CD1c-positive myeloid dendritic cell (primary cell): Measurements from ENCODE around the gene SLC29A4.
A peak's percentile ranks its signal among the peaks of the same experiment; 100 is the strongest.
"Not testable (repeated sequence)": the region's sequence is repeated elsewhere in the genome, so short reads cannot be mapped to it uniquely, and the experiment has no call there.

ENCODE experiments used
- DNase-seq: peaks from one replicate; pipeline ENCODE4 v3.0.0-alpha.2; 2016; ENCODE audit errors: extremely low spot score

SLC29A4 gene

GRCh38 chr7:5274985-5275431 lies 7.7 kb upstream of the SLC29A4 start:
- not testable (repeated sequence) for DNase-seq

GRCh38 chr7:5275510-5275909 lies 7.2 kb upstream of the SLC29A4 start:
- DNase-seq, result not testable (repeated sequence)

GRCh38 chr7:5276123-5276522 lies 6.6 kb upstream of the SLC29A4 start:
- not testable (repeated sequence) for DNase-seq

- no peak for DNase-seq
Observed at GRCh38 chr7:5276611-5277010, 6.1 kb upstream of the SLC29A4 start.

DNA sequence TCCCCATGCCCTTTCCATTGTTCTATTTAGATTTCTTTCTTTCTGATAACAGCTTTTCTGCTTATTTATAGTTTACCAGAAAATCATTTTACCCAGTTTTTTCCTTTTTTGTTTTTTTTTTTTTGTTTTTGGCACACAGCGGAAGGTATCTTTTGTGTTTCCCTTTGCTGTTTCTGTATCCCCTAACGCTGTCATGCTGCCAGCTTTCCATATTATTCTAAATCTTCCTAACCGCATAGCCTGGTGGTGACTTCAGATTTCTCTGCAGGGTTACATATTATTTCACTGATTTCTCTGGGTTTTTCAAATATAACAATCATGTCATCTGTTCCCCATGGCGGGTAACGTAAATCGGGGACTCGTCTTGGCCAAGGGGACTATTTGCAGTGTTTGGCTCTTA lies 4.0 kb upstream of the SLC29A4 start:
- no peak for DNase-seq

DNA sequence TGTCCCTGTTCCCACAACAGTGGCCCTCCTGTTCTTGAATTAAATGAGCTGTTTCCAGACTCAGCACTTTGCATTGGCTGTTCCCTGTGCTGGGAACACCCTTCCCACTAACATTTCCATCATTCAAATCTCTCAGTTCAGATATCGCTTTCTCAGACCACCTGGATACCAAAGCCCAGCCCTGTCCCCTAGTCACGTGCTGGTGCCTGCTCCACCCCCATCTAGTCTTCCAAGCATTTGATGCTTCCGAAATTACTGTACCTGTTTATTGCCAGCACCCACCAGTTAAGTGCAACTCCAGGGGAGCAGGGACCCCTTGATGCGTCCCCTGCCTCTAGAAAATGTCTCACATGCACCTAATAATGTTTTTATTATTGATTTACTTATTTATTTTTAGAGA lies 3.0 kb upstream of the SLC29A4 start:
- DNase-seq, result no peak

DNA sequence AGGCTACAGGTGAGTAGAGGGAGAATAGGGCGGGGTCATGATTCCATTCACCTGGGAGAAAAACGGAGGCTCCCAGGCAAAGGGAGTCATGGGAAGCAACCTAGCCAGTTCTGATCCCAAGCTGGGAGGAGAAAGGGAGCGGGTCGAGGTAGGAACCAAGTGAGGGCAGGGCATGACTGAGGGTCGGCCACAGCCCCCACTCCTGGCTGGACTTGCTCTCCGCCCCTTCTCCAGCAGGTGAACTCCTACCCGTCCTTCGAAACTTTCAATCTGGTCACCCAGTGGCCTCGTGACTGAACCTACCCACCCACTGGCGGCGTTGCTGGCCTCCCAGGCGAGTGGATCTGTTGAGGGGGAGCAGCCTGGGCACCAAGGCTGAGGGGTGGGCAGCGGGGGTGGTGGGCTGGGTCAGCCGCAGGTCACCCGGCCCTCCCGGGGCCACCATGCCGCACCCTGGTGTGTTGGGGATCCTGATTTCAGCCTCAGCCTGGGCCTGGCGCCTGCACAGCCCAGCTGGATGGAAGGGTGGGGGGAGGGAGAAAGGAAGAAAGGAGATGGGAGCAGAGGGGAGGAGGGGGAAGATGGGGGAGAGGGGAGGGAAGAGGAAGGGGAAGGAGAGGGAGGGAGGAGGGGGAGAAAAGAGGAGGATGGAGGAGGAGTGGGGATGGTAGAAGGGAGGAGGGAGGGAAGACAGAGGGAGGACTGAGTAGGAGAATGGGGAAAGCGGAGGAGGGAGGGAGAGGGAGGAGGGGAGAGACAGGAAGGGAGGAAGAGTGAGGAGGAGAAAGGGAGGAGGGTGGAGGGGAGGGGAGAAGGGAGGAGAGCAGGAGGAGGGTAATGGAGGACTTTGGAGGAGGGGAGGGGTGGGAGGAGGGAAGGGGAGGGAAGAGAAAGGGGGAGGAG lies 894 bp upstream of the SLC29A4 start:
- not testable (repeated sequence) for DNase-seq

- no peak for DNase-seq
Observed at GRCh38 chr7:5283421-5284303, 919 bp downstream of the SLC29A4 start.

DNA sequence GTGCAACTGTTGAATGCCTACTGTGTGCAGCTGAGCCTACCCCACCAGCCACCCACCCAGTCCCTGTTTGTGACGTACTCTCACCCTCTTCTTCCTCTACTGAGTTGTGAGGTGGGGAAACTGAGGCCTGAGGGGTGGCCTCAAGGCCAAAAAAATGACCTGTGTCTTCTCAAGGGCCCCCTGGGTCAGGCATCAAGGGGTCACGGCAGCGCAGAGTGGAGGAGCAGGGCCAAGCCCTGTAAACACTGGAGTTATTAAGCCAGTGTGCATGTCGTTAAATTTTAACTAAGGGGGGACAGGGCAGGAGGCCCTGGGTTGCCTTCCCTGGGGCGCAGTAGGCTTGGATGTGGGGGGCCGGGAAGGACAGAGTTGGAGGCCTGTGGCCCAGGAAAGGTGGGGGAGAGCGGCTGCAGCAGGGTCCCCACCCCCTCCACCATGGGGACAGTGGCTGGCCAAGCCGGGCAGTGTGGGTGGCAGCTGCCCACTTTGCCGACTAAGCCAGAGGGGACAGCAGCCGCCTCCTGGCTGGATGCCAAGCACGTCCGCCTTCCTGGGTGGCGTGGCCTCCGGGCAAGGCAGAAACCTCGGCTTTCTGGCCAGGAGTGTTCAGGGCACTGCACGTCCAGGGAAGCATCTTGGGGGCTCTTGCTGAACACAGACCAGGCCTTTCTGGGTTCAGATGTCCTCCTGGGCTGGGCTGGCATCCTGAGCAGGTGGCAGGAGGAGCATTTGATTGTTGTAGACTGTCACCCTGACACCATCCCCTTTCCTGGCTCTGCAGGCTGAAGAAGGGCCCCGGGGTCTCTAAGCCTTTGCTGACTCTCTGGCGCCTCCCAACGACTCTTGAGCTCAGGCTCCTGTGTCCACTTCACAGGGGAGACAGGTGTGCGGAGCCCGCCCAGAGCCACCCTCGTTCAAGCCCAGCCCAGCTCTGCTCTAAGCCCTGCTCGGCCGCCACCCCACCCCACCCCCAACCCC lies 1.9 kb downstream of the SLC29A4 start:
- peak; percentile 13 for DNase-seq

GRCh38 chr7:5286933-5287332 lies 4.2 kb downstream of the SLC29A4 start:
- no peak for DNase-seq

- not testable (repeated sequence) for DNase-seq
Observed at GRCh38 chr7:5287373-5287772, 4.6 kb downstream of the SLC29A4 start.

DNA sequence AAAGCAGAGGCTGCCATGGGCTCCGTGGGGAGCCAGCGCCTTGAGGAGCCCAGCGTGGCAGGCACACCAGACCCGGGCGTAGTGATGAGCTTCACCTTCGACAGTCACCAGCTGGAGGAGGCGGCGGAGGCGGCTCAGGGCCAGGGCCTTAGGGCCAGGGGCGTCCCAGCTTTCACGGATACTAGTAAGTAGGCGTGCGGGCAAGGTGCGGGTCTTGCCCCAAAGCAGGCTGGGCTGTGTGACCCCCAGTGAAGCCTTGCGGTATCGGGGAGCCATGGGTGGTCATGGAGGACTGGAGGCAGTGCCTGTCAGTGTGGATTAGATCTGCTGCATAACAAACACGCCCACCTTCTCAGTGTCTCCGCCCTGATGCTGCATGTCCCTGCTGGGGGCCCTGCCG lies 5.1 kb downstream of the SLC29A4 start:
- DNase-seq, result no peak

DNA sequence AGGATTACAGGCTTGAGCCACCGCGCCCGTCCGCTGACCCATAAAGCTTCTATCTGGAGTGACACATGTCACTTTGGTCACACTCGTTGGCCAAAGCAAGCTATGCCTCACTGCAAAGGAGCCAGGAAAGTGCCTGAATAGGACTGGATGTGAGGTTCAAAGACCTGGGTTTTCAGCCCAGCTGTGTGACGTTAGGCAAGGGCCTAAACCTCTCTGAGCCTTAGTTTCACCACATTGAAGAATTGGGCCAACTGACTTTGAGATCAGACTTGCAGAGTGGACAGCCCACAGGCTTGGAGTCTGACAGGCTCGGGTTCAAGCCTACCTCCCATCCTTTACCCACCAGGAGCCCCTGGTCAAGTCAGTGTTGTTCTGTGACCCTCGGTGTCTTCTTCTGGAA lies 5.8 kb downstream of the SLC29A4 start:
- DNase-seq, result not testable (repeated sequence)

GRCh38 chr7:5289355-5289754 lies 6.6 kb downstream of the SLC29A4 start:
- no peak for DNase-seq

- DNase-seq, result no peak
Observed at GRCh38 chr7:5291301-5291700, 8.6 kb downstream of the SLC29A4 start.

DNA sequence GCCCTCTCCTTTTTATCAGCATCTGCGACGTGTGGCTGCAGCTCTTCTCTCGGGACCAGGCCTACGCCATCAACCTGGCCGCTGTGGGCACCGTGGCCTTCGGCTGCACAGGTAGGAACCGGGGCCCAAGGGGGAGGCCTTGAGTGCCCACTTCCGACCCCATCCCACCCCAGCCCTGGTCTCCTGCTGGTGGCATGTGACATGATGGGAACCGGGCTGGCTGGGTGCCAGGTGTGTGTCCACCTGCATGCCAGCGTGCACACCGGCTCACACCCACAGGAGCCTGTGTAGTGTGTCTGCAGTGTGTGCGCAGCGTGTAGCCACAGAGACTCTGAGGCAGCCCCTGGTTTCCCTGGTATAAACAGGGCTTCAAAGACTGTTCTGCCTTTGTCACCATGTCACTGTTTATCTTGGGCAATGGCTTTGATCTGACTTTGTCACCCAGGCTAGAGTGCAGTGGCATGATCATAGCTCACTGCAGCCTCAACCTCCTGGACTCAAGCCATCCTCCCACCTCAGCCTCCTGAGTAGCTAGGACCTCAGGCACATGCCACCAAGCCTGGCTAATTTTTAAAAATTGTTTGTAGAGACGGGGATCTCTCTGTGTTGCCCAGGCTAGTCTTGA lies 9.1 kb downstream of the SLC29A4 start:
- DNase-seq, result not testable (repeated sequence)

GRCh38 chr7:5294169-5294987 lies 11.6 kb downstream of the SLC29A4 start:
- DNase-seq, result no peak

DNA sequence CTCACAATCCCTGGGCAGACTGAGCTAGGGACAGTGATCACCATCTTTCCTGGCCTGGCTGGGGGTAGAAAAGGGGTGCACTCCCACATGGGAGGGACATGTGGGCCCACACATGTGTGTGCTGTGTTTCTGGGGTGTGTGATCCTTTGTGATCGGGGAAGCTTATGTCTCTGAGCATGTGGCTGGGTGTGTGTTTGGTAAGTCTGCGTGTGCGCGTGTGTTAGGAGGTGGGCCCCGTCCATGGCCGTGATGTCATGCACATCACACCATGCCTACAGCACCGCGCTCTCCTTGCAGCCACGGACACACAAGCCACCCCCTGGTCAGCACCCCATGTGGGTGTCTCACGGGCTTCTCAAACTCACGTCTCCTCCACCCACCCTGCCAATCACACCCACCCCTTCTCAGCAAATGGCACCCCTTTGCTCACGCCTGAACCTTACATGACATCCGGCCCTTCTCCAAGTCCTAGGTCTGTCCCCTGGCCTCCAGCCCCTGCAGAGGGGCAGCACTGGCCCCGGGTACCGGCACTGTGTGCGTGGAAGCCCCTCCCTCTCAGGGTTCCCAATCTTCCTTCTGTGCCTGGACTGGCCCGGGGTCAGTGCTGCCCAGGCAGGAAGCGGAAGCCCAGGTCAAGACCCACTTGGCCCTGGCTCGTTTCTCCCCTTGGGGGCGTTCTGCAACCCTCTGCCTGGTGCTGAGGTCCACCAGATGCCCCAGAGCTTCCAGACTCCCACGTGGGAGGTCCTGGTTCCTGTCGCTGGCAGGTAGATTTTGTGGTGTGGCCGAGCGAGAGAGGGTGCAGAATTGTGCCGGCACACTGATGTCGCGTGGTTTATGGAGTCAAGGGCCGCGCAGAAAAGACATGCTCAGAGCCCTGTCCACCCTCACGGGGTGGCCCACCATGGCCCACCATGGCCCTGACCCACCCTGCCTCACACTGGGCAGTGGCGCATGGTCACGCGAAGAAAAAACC lies 12.6 kb downstream of the SLC29A4 start:
- no peak for DNase-seq
